Stimulated activated naive B cell treated with anti-CD40 and anti-IgM and Interleukin-4, amounts not matched to agents 10 μg/mL and 1 μg/mL and 100 μg/mL, for 72 hours (primary cell): ENCODE data around the gene KRTAP27-1.

Source experiments
- ATAC-seq, 2 donors: fragments of 150-1000 bp; cut with Tn5 transposase; replicated peaks; 2 replicates each; pipeline ENCODE4 v1.10.0; 2021; ENCODE audit warnings: moderate library complexity in 1 of 2
- DNase-seq: peaks from one replicate; pipeline ENCODE4 v3.0.0; 2021
- H3K27ac Mint-ChIP-seq: one replicate; pipeline ENCODE4 v1.8.0; 2022; ENCODE audit warnings: mild to moderate bottlenecking, mixed read lengths
- H3K27me3 Mint-ChIP-seq, 2 donors: one replicate each; pipeline ENCODE4 v1.8.0; 2022; ENCODE audit warnings: mixed read lengths in 2 of 2
- H3K36me3 Mint-ChIP-seq, 2 donors: one replicate each; pipeline ENCODE4 v1.8.0; 2022; ENCODE audit warnings: mixed read lengths in 2 of 2, mild to moderate bottlenecking in 1 of 2
- H3K4me1 Mint-ChIP-seq, 2 donors: one replicate each; pipeline ENCODE4 v1.8.0; 2022; ENCODE audit warnings: mixed read lengths in 2 of 2, mild to moderate bottlenecking in 1 of 2
- H3K4me3 Mint-ChIP-seq, 2 donors: one replicate each; pipeline ENCODE4 v1.8.0; 2022; ENCODE audit warnings: mild to moderate bottlenecking in 2 of 2, mixed read lengths in 2 of 2, moderate library complexity in 1 of 2
- H3K9me3 Mint-ChIP-seq, 2 donors: one replicate each; pipeline ENCODE4 v1.8.0; 2022; ENCODE audit warnings: mixed read lengths in 2 of 2, mild to moderate bottlenecking in 1 of 2

Gene KRTAP27-1

DNA sequence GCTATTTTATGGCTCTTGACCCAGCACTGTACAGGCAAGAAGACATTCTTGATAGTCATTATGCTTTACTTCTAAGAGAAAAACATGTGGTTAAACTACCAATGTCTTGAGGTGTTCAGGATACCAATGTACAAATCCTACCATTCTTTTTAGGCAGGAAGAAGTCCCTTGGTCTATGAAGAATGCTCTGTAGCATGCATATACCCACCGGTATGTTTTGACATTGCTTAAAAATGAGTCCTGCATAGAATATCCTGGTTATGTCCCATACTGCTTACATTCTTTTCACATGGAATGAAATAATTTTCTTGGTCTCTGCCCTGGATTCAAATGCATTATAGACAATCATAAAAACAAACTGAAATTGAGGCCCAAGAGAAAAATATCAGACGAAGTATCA is 4.8 kb downstream of the KRTAP27-1 start:
- no peaks in the 10 kb centered on the region for H3K27me3 Mint-ChIP-seq
- no peak for ATAC-seq
- H3K27ac Mint-ChIP-seq = no peak overlapping the region
- no peak for DNase-seq
- H3K4me3 Mint-ChIP-seq = no peak overlapping the region
- no peaks in the 10 kb centered on the region for H3K36me3 Mint-ChIP-seq
- H3K9me3 Mint-ChIP-seq = no peaks in the 10 kb centered on the region
- H3K4me1 Mint-ChIP-seq = no peaks in the 10 kb centered on the region

DNA sequence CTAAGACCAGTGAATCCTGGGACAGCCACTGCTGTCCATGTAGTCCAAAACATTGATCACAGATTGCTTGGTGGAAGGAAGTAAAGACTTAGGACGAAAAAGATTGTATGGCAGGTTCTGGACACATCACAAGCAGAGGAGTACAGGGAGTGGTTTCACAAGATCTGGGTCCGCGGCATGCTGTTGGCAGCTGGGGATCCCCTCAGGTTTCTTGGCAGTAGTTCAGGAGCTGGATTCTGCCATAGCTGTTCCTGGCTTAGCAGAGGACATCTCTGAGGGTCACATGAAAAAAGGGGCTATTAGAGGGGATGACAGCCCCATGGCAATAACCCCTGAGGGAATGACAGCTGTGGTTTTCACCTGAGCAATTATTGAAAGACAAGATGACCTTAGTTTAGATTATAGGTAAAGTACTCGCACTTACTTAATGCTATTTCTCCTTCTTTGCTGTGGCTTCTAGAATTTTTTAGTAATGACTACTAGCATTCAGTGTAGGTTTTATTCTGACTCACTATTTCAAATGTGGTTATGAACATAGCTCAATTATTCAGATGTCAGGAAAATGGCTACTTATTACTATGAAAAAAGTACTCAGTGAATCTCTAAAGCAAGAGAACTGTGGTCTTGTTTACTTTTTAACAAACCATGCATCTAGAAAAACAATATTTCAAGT is 8.2 kb downstream of the KRTAP27-1 start:
- no peaks in the 10 kb centered on the region for H3K36me3 Mint-ChIP-seq
- H3K27me3 Mint-ChIP-seq = no peaks in the 10 kb centered on the region
- no peak for DNase-seq
- no peak overlapping the region for H3K4me3 Mint-ChIP-seq
- H3K27ac Mint-ChIP-seq = no peak overlapping the region
- H3K9me3 Mint-ChIP-seq = peaks cover 7 to 8% of the 10 kb centered on the region in 2 donors
- no peak for ATAC-seq
- H3K4me1 Mint-ChIP-seq = no peaks in the 10 kb centered on the region

DNA sequence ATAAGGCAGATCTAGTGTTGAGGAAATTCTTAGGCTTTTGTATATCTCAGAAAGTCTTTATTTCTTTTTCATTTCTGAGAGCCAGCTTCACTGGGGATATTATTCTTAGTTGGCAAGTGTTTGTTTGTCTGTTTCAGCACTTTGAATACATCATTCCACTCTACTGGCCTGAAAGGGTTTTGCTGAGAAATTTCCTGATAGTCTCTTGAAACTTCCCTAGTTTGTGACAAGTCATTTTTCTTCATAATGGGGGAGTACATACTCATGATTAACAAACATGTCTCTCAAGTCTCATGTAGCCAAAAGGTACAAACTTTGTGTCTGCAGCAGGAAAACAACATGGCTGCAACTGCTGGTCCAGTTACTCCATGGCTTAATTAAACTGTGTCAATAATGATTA is 11.1 kb downstream of the KRTAP27-1 start:
- H3K36me3 Mint-ChIP-seq = no peaks in the 10 kb centered on the region
- ATAC-seq (no peak), DNase-seq (no peak)
- H3K27me3 Mint-ChIP-seq = no peaks in the 10 kb centered on the region
- H3K9me3 Mint-ChIP-seq = peaks cover 8% of the 10 kb centered on the region in 2 donors
- H3K27ac Mint-ChIP-seq = no peak overlapping the region
- H3K4me1 Mint-ChIP-seq = no peaks in the 10 kb centered on the region
- H3K4me3 Mint-ChIP-seq = no peak overlapping the region

DNA sequence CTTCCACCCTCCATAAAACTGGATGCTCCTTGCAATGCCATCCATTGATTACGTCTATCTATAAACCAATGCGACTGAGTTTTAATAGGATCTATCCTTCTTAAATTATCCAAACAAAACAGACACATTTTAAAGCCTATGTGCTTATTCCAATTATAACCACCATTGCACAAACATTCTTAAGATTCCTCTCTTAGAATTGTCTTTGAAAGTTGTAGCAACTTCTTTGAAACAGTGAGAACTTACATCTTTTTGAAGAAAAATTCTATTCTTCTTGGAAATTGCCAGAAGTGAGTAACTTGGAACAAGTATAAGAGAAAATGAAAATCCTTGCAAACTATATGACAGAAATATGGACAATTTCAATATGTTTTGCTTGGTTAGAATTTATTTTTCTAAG is 17.3 kb downstream of the KRTAP27-1 start, which contains the start of gene KRTAP26-1:
Gene KRTAP26-1, minus strand, starts transcription at position 101 of the 400 bp plus-strand sequence. CDS start 280 bp downstream, outside the sequence.
- no peak within 1 kb of the TSS for H3K27ac Mint-ChIP-seq
- no peak for ATAC-seq

DNA sequence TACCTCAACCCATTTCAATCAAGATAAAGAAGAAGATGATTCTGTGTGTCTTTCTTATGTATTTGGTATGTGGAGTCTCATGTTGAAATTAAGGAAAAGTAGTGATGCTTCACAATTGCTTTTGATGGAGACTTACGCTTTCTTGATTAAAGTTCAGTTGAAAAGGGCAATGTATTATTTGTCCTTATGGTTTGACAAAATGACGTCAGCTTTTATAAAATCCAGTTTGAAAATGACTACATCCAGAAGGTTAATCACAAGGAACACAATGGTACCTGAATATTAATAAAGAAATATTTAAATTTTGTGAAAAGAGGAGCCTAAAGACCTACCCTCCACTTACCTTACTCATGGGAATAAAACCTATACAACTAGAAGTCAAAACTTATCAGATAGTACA is 21.8 kb downstream of the KRTAP27-1 start:
- no peak for ATAC-seq
- no peaks in the 10 kb centered on the region for H3K36me3 Mint-ChIP-seq
- H3K27ac Mint-ChIP-seq = no peak overlapping the region
- H3K4me1 Mint-ChIP-seq = no peaks in the 10 kb centered on the region
- H3K4me3 Mint-ChIP-seq = no peak overlapping the region
- H3K9me3 Mint-ChIP-seq = no peaks in the 10 kb centered on the region
- DNase-seq = no peak
- no peaks in the 10 kb centered on the region for H3K27me3 Mint-ChIP-seq

More for the DNA sequence above, 17.3 kb downstream of the KRTAP27-1 start, which contains the start of gene KRTAP26-1:
- Mint-ChIP-seq H3K4me3 (no peak within 1 kb of the TSS), H3K27me3 (no peaks in the 10 kb centered on the region), H3K36me3 (no peaks in the 10 kb centered on the region), H3K9me3 (peaks cover 3 to 5% of the 10 kb centered on the region in 2 donors), H3K4me1 (no peaks in the 10 kb centered on the region)
- DNase-seq = no peak

DNA sequence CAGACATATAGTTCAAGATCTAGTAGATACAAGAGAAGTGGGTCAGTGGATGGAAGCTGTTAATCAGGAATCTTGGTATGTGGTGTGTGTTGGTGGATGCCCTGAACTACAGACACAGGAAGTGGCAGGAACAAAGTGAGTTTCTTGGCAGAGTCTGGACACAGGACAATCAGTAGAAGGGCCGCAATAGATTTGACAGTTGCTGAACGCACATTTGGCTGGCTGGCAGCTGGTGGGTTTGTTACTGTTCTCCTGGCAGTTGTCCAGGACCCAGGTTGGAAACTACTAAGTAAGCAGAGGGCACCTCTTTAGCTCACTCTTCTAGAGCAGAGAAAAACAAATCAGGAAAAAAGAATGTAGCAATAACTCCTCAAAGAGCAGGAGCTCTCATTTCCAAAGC is 30.6 kb downstream of the KRTAP27-1 start:
- H3K4me3 Mint-ChIP-seq = no peak overlapping the region
- no peaks in the 10 kb centered on the region for H3K4me1 Mint-ChIP-seq
- peaks cover 0 to 2% of the 10 kb centered on the region in 2 donors for H3K9me3 Mint-ChIP-seq
- no peaks in the 10 kb centered on the region for H3K27me3 Mint-ChIP-seq
- H3K36me3 Mint-ChIP-seq = no peaks in the 10 kb centered on the region
- ATAC-seq (no peak), DNase-seq (no peak)
- no peak overlapping the region for H3K27ac Mint-ChIP-seq

DNA sequence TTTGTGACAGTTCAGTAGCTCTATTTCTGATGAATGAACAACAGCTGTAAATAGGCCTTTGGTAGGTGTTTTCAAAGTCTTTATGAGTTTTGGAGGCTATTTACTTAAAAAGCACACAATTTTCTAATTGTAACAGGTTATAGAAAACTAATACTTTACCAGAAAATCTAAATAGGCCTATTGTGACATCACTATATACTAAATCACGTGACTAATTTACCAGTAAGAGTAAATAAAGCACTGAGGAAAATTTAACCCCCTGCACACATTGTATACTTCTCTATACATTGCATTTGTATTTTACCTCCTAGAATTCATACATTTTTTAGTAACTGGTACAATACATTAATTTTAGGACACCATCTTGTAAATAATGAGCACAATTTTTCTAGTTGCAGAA is 32.4 kb downstream of the KRTAP27-1 start:
- Mint-ChIP-seq H3K27me3 (no peaks in the 10 kb centered on the region), H3K27ac (no peak overlapping the region), H3K4me1 (no peaks in the 10 kb centered on the region), H3K9me3 (peaks cover 2 to 4% of the 10 kb centered on the region in 2 donors), H3K36me3 (no peaks in the 10 kb centered on the region), H3K4me3 (no peak overlapping the region)
- ATAC-seq (no peak), DNase-seq (no peak)

DNA sequence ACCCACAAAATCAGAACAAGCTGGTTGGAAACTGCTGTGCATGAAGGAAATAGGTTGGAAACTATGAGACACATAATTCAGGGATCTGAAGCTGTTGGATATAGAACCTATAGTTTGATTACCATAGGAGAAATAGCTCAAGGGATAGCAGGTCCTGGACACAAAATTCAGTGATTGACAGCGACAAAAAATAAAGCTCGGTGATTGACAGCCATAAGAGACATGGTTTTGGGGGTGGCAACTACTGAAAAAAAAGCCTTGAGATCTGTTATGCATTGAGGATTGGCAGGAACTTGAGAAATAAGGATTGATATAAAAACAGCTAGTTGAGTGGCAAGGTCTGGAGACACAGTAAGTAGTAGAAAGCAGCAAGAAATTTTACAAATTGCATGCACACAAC is 48.3 kb downstream of the KRTAP27-1 start, which contains the start of gene KRTAP25-1:
Gene KRTAP25-1, minus strand, starts transcription at position 300 of the 400 bp plus-strand sequence. Its CDS starts 24 bp downstream, at position 276.
- DNase-seq (no peak), ATAC-seq (no peak)
- Mint-ChIP-seq H3K27me3 (no peaks in the 10 kb centered on the region), H3K4me3 (no peak within 1 kb of the TSS), H3K27ac (no peak within 1 kb of the TSS), H3K9me3 (peaks cover 0 to 1% of the 10 kb centered on the region in 2 donors), H3K36me3 (no peaks in the 10 kb centered on the region), H3K4me1 (no peaks in the 10 kb centered on the region)
